Neural crest cell (in vitro differentiated cells): Measurements from ENCODE around the gene COL6A5. TPM values are rescaled to one million over a fixed set of nuclear protein-coding genes. Genes with fewer than 3 reads are reported as not detected.
"Not testable (repeated sequence)": the region's sequence is repeated elsewhere in the genome, so short reads cannot be mapped to it uniquely, and the experiment has no call there.

ENCODE experiments used
- DNase-seq: peaks from one replicate; pipeline ENCODE4 v3.0.0; 2021; ENCODE audit warnings: low read depth, mixed read lengths, low spot score
- H3K27ac Mint-ChIP-seq: one replicate; pipeline ENCODE4 v1.8.0; 2021; ENCODE audit warnings: mild to moderate bottlenecking, mixed read lengths; ENCODE audit not compliant: unreplicated experiment
- H3K27me3 Mint-ChIP-seq: 2 replicates; pipeline ENCODE4 v1.8.0; 2021; ENCODE audit warnings: low read depth, mild to moderate bottlenecking, mixed read lengths
- H3K36me3 Mint-ChIP-seq: 2 replicates; pipeline ENCODE4 v1.8.0; 2021; ENCODE audit warnings: low read depth, mild to moderate bottlenecking, mixed read lengths
- H3K4me1 Mint-ChIP-seq: 2 replicates; pipeline ENCODE4 v1.8.0; 2021; ENCODE audit warnings: mixed read lengths
- H3K4me3 Mint-ChIP-seq: one replicate; pipeline ENCODE4 v1.8.0; 2021; ENCODE audit warnings: mild to moderate bottlenecking, mixed read lengths
- H3K9me3 Mint-ChIP-seq: 2 replicates; pipeline ENCODE4 v1.8.0; 2021; ENCODE audit warnings: mixed read lengths
- CTCF ChIP-seq: fragments of 200-600 bp; sonication (generic); conservative IDR thresholded peaks from 2 replicates; pipeline ENCODE4 v1.5.0; 2021; ENCODE audit warnings: antibody characterized with exemption, mild to moderate bottlenecking
- total RNA-seq: library from RNA; stranded (reverse); gene quantifications from 2 replicates; pipeline ENCODE4 v1.2.1, GENCODE V29; 2021

COL6A5 gene
- total RNA-seq, 1 donor from 2014 or later, result not detected

DNA sequence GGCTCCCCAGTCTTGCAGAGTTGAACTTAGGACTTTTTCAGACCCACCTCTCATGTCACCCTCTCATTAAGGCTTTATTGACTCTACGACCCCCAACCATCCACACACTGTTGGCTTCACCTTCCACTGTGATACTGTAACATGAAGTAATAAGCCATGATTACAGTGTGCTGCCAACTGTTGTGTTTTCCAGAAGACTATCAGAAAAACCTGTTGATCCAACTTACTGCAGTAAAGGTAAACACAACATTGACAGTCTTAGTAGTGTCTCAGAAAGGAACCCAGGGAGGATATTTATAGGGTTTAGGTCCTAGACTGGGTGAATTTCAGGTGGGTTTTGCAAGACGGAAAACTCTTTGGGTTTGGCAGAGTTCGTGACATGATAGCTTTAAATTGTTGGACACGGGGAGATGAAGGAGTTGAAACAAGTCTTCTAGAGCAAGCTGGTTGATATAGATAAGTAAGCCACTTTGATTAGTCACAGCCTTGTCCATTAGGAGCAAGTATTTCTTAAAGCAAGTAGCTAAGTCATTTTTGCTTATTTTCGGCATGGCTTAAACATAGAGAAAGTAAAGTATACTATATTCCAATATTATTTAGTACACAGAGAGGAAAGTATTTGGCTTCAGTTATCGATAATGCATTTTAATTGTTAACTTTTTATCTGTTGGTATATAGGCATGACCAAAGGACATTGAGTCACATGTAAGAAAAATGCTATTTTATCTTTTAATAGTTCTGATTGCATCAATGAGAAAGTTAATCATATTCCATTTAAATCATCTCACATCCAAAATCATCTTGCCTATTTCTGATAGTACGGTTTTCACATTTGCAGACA is 2.4 kb upstream of the COL6A5 start:
- H3K4me3 Mint-ChIP-seq, result no peak overlapping the region
- no peak for TF ChIP-seq CTCF
- no peak for DNase-seq
- H3K36me3 Mint-ChIP-seq, result peaks cover 4% of the 10 kb centered on the region
- peaks cover 14% of the 10 kb centered on the region for H3K9me3 Mint-ChIP-seq
- peaks cover 8% of the 10 kb centered on the region for H3K4me1 Mint-ChIP-seq
- H3K27ac Mint-ChIP-seq, result no peak overlapping the region
- H3K27me3 Mint-ChIP-seq, result peaks cover 70% of the 10 kb centered on the region

DNA sequence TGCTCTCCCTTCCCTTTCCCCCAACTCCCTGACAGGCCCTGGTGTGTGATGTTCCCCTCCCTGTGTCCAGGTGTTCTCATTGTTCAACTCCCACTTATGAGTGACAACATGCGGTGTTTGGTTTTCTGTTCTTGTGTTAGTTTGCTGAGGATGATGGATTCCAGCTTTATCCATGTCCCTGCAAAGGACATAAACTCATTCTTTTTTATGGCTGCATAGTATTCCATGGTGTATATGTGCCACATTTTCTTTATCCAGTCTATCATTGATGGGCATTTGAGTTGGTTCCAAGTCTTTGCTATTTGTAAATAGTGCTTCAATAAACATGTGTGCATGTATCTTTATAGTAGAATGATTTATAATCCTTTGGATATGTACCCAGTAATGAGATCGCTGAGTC is 2.8 kb downstream of the COL6A5 start:
- H3K27ac Mint-ChIP-seq, H3K4me3 Mint-ChIP-seq, H3K36me3 Mint-ChIP-seq, DNase-seq, H3K4me1 Mint-ChIP-seq, H3K9me3 Mint-ChIP-seq: not testable (repeated sequence)
- H3K27me3 Mint-ChIP-seq, result peaks cover 81% of the 10 kb centered on the region

- Mint-ChIP-seq H3K27me3 (peaks cover 30% of the 10 kb centered on the region), H3K9me3 (peaks cover 4% of the 10 kb centered on the region)
Measured at GRCh38 chr3:130354430-130354829, 9.0 kb downstream of the COL6A5 start.

DNA sequence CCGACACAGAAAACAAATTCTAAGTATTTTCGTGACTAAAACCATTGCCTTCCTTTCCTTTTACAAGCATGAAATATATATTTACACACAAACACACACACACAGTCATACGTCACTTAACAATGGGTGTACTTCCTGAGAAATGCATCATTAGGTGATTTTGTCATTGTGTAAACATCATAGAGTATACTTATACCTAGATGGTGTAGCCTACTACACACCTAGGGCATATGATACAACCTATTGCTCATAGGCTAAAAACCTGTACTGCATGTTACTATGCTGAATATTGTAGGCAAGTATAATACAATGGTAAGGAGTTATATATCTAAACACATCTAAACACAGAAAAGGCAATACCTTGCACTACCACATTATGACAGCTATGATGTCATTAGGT is 28.6 kb downstream of the COL6A5 start:
- peaks cover 2% of the 10 kb centered on the region for H3K9me3 Mint-ChIP-seq

More at GRCh38 chr3:130354430-130354829, 9.0 kb downstream of the COL6A5 start:
- Mint-ChIP-seq H3K4me3 (no peak overlapping the region), H3K36me3 (peaks cover 4% of the 10 kb centered on the region), H3K27ac (no peak overlapping the region), H3K4me1 (no peaks in the 10 kb centered on the region)
- no peak for TF ChIP-seq CTCF
- DNase-seq, result no peak

GRCh38 chr3:130374908-130375307 is 29.4 kb downstream of the COL6A5 start:
- no peak for TF ChIP-seq CTCF
- Mint-ChIP-seq H3K4me1 (no peaks in the 10 kb centered on the region), H3K9me3 (peaks cover 2% of the 10 kb centered on the region), H3K27me3 (peaks cover 3% of the 10 kb centered on the region), H3K27ac (no peak overlapping the region), H3K4me3 (no peak overlapping the region), H3K36me3 (no peaks in the 10 kb centered on the region)
- DNase-seq, result no peak

More for the DNA sequence above, 28.6 kb downstream of the COL6A5 start:
- no peak overlapping the region for H3K27ac Mint-ChIP-seq
- no peak for DNase-seq
- TF ChIP-seq CTCF, result no peak
- no peak overlapping the region for H3K4me3 Mint-ChIP-seq
- H3K4me1 Mint-ChIP-seq, result no peaks in the 10 kb centered on the region
- H3K36me3 Mint-ChIP-seq, result no peaks in the 10 kb centered on the region
- peaks cover 3% of the 10 kb centered on the region for H3K27me3 Mint-ChIP-seq

- no peaks in the 10 kb centered on the region for H3K9me3 Mint-ChIP-seq
- H3K4me3 Mint-ChIP-seq, result no peak overlapping the region
- H3K36me3 Mint-ChIP-seq, result no peaks in the 10 kb centered on the region
- H3K27ac Mint-ChIP-seq, result no peak overlapping the region
- H3K27me3 Mint-ChIP-seq, result peaks cover 3% of the 10 kb centered on the region
- no peak for TF ChIP-seq CTCF
- DNase-seq, result no peak
- no peaks in the 10 kb centered on the region for H3K4me1 Mint-ChIP-seq
Measured at GRCh38 chr3:130377960-130378676, 32.6 kb downstream of the COL6A5 start.
